CD4-positive, CD25-positive, alpha-beta regulatory T cell (primary cell): Measurements from ENCODE around the gene FMOD. TPM values are rescaled to one million over a fixed set of nuclear protein-coding genes. Genes with fewer than 3 reads are reported as not detected.
A peak's percentile ranks its signal among the peaks of the same experiment; 100 is the strongest.

Experiments
- ATAC-seq, 2 donors: fragments of 150-1000 bp; cut with Tn5 transposase; one replicate each; pipeline ENCODE4 v1.10.0; 2021; ENCODE audit warnings: low read depth in 2 of 2, moderate number of reproducible peaks in 2 of 2, moderate library complexity in 1 of 2
- DNase-seq, 3 donors: peaks; one replicate each; pipeline versions ENCODE4 v3.0.0 to v3.0.0-alpha.2; 2012 to 2022; ENCODE audit warnings: mixed read lengths in 1 of 3
- H3K27ac ChIP-seq: one replicate; pipeline ENCODE4 v1.7.0; 2013; ENCODE audit warnings: mild to moderate bottlenecking, low read length; ENCODE audit not compliant: insufficient read depth, poor library complexity, severe bottlenecking
- H3K27me3 ChIP-seq: one replicate; pipeline ENCODE4 v1.7.0; 2013; ENCODE audit warnings: low read length; ENCODE audit not compliant: control insufficient read depth, insufficient read depth
- H3K36me3 ChIP-seq: one replicate; pipeline ENCODE4 v1.7.0; 2013; ENCODE audit warnings: mild to moderate bottlenecking, low read length, moderate library complexity; ENCODE audit not compliant: control insufficient read depth, insufficient read depth
- H3K4me1 ChIP-seq: 2 replicates; pipeline ENCODE4 v1.7.0; 2013; ENCODE audit warnings: mild to moderate bottlenecking, low read length; ENCODE audit not compliant: insufficient read depth, control insufficient read depth, poor library complexity, severe bottlenecking
- H3K4me3 ChIP-seq: one replicate; pipeline ENCODE4 v1.7.0; 2013; ENCODE audit warnings: low read depth, mild to moderate bottlenecking, low read length, moderate library complexity
- H3K9me3 ChIP-seq, 2 experiments: 1 replicate in 1 of 2; 2 replicates in 1 of 2; pipeline ENCODE4 v1.7.0; 2013; ENCODE audit warnings: low read length in 2 of 2, mild to moderate bottlenecking in 1 of 2, moderate library complexity in 1 of 2; ENCODE audit not compliant: control insufficient read depth in 2 of 2
- H3K27ac Mint-ChIP-seq, 3 donors: one replicate each; pipeline ENCODE4 v1.8.0; 2020 to 2022; ENCODE audit warnings: mild to moderate bottlenecking in 3 of 3, mixed read lengths in 3 of 3, moderate library complexity in 2 of 3
- H3K27me3 Mint-ChIP-seq: one replicate; pipeline ENCODE4 v1.8.0; 2022; ENCODE audit warnings: mild to moderate bottlenecking, mixed read lengths
- H3K36me3 Mint-ChIP-seq: one replicate; pipeline ENCODE4 v1.8.0; 2020; ENCODE audit warnings: mixed read lengths
- H3K4me1 Mint-ChIP-seq, 4 donors: one replicate each; pipeline ENCODE4 v1.8.0; 2020 to 2022; ENCODE audit warnings: mixed read lengths in 4 of 4, mild to moderate bottlenecking in 1 of 4
- H3K4me3 Mint-ChIP-seq, 4 donors: one replicate each; pipeline ENCODE4 v1.8.0; 2020 to 2022; ENCODE audit warnings: mild to moderate bottlenecking in 4 of 4, mixed read lengths in 4 of 4, moderate library complexity in 3 of 4
- H3K9me3 Mint-ChIP-seq, 7 donors: one replicate each; pipeline ENCODE4 v1.8.0; 2020 to 2022; ENCODE audit warnings: mixed read lengths in 7 of 7, mild to moderate bottlenecking in 3 of 7, moderate library complexity in 2 of 7
- polyA plus RNA-seq, 4 donors: library from polyadenylated mRNA; unstranded; fragments of 300-500 nt; fragmentation: Illumina TruSeq; gene quantifications; one replicate each; pipeline ENCODE4 v1.2.3, GENCODE V29; 2021
- total RNA-seq: library from RNA; stranded (reverse); gene quantifications from one replicate; pipeline ENCODE4 v1.2.3, GENCODE V29; 2022

The FMOD gene
- total and polyA plus RNA-seq, 5 donors from 2014 or later = not detected

DNA sequence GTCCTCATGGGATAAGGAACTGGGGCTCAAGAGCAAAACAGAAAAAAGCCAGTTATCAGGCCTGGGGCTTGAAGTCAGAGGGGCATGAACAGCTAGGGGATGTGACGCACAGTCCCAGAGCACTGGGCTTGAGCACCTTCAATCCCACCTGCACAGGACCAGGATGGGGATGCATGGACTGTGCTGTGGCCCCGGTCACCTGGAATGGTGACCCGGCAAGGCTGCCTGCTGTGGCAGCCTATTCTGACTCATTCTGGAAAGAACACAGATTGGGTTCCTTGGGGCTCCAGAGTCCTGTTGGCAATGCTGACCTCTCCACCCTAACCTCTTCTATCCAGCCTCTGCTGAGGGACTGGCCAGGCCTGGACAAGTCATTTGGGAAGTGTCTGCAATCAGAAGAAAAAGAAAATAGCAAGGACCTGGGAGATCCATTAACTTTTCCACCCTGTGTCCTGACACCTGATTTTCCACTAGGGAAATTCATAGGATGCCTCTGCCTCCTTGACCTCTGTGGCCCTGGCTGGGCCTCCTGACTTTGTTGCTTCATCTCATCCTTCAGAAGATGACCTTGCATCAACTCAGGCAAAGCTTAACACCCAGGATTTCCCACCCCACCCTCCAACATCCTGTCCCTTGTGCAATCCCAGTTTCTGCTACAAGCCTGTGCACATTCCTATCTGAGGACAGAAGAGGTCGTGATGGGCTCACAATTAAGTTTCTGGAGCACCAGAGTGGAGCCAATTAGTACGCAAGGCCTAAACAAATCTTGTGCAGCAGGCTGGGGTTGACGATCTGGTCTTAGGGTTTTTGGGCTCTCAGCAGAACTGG, 17.9 kb upstream of the FMOD start:
- H3K9me3 Mint-ChIP-seq = peaks cover 0 to 2% (median 0%) of the 10 kb centered on the region in 7 donors
- no peak overlapping the region for H3K4me3 Mint-ChIP-seq
- peaks cover 3% of the 10 kb centered on the region for H3K27me3 ChIP-seq
- no peaks in the 10 kb centered on the region for H3K4me1 ChIP-seq
- H3K36me3 Mint-ChIP-seq = no peaks in the 10 kb centered on the region
- no peaks in the 10 kb centered on the region for H3K36me3 ChIP-seq
- no peak overlapping the region for H3K4me3 ChIP-seq
- no peak overlapping the region for H3K27ac Mint-ChIP-seq
- ATAC-seq (no peak), DNase-seq (no peak)
- peaks cover 33% of the 10 kb centered on the region for H3K27me3 Mint-ChIP-seq
- H3K4me1 Mint-ChIP-seq = no peaks in the 10 kb centered on the region
- no peaks in the 10 kb centered on the region for H3K9me3 ChIP-seq
- H3K27ac ChIP-seq = no peak overlapping the region

DNA sequence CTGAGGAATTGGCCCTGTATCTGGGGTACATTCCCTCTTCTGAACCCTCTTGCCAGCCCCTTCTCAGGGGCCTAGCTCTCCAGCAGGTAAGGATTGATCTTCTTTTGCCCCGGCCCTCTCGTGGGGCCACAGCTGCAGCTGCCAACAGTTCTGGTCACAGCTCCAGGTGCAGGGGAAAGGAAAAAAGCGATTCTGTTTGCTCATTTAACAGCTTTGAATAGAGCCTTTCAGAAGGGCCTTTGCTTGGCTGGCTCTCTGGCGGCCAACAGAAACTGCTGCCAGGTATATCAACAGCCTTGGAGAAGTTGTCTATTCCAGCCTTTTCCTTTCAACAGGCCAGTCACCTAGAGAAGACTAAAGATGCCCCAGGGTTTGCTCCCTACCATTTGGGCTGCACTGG, 16.1 kb upstream of the FMOD start:
- no peak overlapping the region for H3K27ac Mint-ChIP-seq
- no peak for DNase-seq
- H3K27me3 Mint-ChIP-seq = peaks cover 42% of the 10 kb centered on the region
- no peak for ATAC-seq
- peaks cover 16% of the 10 kb centered on the region for H3K27me3 ChIP-seq
- H3K4me1 Mint-ChIP-seq = no peaks in the 10 kb centered on the region
- no peaks in the 10 kb centered on the region for H3K36me3 ChIP-seq
- peaks cover 0 to 2% (median 0%) of the 10 kb centered on the region in 7 donors for H3K9me3 Mint-ChIP-seq
- H3K9me3 ChIP-seq = no peaks in the 10 kb centered on the region
- H3K4me1 ChIP-seq = no peaks in the 10 kb centered on the region
- no peak overlapping the region for H3K27ac ChIP-seq
- H3K4me3 ChIP-seq = no peak overlapping the region
- no peak overlapping the region for H3K4me3 Mint-ChIP-seq
- no peaks in the 10 kb centered on the region for H3K36me3 Mint-ChIP-seq

DNA sequence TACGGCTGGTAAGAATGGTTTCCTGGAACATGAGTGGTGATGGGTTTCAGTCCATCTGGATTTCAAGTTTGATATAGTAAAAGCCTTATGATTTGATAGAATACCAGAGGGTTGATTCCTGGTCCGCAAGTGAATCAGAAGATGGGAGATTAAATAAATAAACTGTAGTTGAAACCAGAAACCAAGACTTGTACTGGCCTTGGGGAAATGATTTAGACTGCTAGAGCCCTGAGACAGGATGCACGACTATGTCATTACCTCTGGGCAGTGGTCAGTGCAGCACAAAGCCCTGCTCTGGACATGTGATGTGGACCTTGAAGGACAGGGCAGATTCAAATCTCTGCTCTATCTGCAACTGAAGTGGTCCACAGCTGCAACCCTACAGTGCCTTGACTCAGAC, 15.6 kb upstream of the FMOD start:
- Mint-ChIP-seq H3K9me3 (peaks cover 0 to 2% (median 0%) of the 10 kb centered on the region in 7 donors), H3K4me1 (no peaks in the 10 kb centered on the region), H3K27me3 (peaks cover 46% of the 10 kb centered on the region), H3K36me3 (no peaks in the 10 kb centered on the region), H3K4me3 (no peak overlapping the region), H3K27ac (no peak overlapping the region)
- Histone ChIP-seq H3K27ac (no peak overlapping the region), H3K36me3 (no peaks in the 10 kb centered on the region), H3K9me3 (no peaks in the 10 kb centered on the region), H3K4me1 (no peaks in the 10 kb centered on the region), H3K4me3 (no peak overlapping the region), H3K27me3 (peaks cover 17% of the 10 kb centered on the region)
- ATAC-seq (no peak), DNase-seq (no peak)

DNA sequence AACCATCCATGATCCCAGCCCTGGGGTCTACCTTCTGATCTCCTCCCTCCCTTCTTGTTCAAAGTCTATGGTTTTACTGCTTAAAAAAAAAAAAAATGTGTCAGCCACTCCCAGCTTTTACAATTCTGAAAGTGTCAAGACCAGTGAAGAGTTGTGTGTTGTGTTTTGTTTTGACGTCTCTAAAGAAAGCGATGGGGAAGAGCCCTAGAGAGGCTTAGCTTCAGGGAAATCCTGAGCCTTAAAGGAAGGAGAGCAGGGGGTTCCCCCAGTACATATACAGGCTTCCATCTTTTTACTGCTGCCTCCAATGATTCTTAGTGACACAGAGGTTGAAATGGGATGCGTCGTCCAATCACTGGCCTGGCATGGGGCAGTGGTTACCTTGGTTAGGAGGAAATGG, 13.9 kb upstream of the FMOD start:
- DNase-seq (no peak), ATAC-seq (no peak)
- Mint-ChIP-seq H3K4me3 (no peak overlapping the region), H3K9me3 (peaks cover 0 to 2% (median 0%) of the 10 kb centered on the region in 7 donors), H3K27me3 (peaks cover 60% of the 10 kb centered on the region), H3K4me1 (no peaks in the 10 kb centered on the region), H3K36me3 (no peaks in the 10 kb centered on the region), H3K27ac (no peak overlapping the region)
- H3K36me3 ChIP-seq = no peaks in the 10 kb centered on the region
- peaks cover 21% of the 10 kb centered on the region for H3K27me3 ChIP-seq
- H3K4me1 ChIP-seq = no peaks in the 10 kb centered on the region
- no peak overlapping the region for H3K27ac ChIP-seq
- no peaks in the 10 kb centered on the region for H3K9me3 ChIP-seq
- H3K4me3 ChIP-seq = no peak overlapping the region

DNA sequence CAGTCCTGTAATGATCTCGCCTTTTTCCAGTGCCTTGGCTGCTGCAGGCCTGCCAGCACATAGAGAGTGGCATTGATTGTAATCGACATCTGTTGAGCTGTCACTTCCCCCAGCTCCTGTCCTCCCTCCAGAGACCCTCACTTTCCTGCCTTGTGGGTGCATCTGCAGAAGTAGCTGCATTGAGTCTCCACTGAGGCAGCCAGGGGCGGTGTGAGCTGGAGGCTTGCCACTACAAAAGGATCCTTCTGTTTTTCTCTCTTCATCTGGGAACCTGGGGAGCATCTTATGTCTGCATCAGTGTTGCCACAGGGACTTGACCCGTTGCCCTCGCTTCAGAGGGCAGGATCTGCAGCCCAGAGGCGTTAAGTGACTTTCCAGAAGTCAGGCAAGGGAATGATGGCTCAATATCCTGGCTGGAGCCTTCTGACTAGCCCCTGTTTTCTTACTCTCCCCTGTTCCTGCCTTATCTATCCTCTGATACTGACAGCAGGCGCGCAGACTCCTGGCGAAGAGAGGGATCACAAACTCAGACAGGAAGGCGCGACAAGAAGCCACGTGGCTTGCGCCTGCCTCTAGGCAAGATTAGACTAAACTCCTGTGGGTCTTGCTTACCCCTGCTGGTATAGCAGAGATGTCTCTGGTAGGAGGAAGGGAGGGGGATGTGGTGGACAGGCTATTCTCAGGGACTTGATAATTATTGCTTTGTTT, 13.3 kb upstream of the FMOD start:
- H3K27me3 ChIP-seq = peaks cover 22% of the 10 kb centered on the region
- no peaks in the 10 kb centered on the region for H3K4me1 Mint-ChIP-seq
- H3K27ac ChIP-seq = no peak overlapping the region
- H3K4me3 Mint-ChIP-seq = no peak overlapping the region
- H3K36me3 ChIP-seq = no peaks in the 10 kb centered on the region
- H3K27me3 Mint-ChIP-seq = peaks cover 60% of the 10 kb centered on the region
- no peak overlapping the region for H3K27ac Mint-ChIP-seq
- DNase-seq = no peak
- H3K36me3 Mint-ChIP-seq = no peaks in the 10 kb centered on the region
- peaks cover 0 to 2% (median 0%) of the 10 kb centered on the region in 7 donors for H3K9me3 Mint-ChIP-seq
- no peak for ATAC-seq
- H3K4me3 ChIP-seq = no peak overlapping the region
- no peaks in the 10 kb centered on the region for H3K9me3 ChIP-seq
- no peaks in the 10 kb centered on the region for H3K4me1 ChIP-seq

DNA sequence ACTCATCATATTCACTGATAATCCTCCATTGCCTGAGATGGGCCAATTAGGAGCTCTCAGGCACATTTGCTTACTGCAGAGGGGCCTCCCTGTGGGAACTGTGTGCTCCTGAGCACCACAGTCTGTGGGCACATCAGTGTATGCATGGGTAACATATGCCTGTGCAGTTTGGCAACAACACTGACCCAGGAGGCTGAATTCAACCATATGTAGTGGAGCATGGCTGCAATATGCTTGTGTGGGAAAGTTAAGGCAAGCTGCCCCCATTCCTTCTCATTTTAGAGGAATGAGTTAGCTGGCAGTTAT, 11.8 kb upstream of the FMOD start:
- Mint-ChIP-seq H3K27me3 (peaks cover 63% of the 10 kb centered on the region), H3K4me1 (no peaks in the 10 kb centered on the region), H3K27ac (no peak overlapping the region), H3K36me3 (no peaks in the 10 kb centered on the region), H3K9me3 (peaks cover 0 to 2% (median 0%) of the 10 kb centered on the region in 7 donors), H3K4me3 (no peak overlapping the region)
- Histone ChIP-seq H3K27ac (no peak overlapping the region), H3K9me3 (no peaks in the 10 kb centered on the region), H3K4me1 (no peaks in the 10 kb centered on the region), H3K27me3 (peaks cover 29% of the 10 kb centered on the region), H3K36me3 (no peaks in the 10 kb centered on the region), H3K4me3 (no peak overlapping the region)
- no peak for DNase-seq
- no peak for ATAC-seq

DNA sequence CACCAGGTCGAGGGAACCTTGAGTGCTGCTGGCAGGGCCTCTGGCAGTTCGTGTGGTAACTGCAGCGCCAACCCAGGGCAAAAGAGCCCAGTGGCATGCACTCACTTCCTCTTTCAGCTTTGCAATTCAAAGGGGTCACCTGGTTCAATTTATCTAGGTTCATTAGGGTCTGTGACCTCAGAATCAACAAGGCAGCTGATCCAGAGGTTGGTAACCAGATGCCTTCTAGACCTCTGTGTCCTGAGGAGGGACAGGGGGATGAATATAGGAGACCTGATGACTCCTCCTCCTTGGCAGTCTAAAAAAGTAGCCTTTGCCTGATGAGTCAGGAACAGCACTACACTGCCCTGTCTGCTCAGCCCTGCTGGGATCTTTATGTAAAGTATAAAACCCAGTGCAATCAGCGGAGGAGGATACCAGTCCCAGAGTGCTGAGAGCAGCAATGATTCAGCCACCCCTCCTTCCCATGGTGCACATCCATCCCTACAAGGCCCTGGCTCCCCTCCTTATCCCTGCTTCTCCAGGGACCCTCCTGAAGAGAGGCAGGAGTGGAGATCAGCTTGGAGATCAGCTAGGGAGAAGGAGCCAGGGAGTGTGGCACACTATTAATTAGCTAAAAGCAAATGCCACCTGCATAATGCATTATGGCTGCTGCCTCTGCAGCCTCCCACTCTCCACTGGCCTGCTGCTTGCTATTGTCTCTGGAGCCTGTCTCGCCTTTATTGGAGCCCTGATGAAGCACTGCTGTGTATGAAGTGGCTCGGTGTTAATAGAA, 11.2 kb upstream of the FMOD start:
- no peak overlapping the region for H3K4me3 Mint-ChIP-seq
- no peaks in the 10 kb centered on the region for H3K4me1 Mint-ChIP-seq
- peaks cover 66% of the 10 kb centered on the region for H3K27me3 Mint-ChIP-seq
- no peaks in the 10 kb centered on the region for H3K36me3 Mint-ChIP-seq
- H3K27me3 ChIP-seq = peaks cover 32% of the 10 kb centered on the region
- no peak for DNase-seq
- H3K9me3 ChIP-seq = no peaks in the 10 kb centered on the region
- H3K9me3 Mint-ChIP-seq = peaks cover 0 to 3% (median 0%) of the 10 kb centered on the region in 7 donors
- ATAC-seq = peak in 1 of 2 donors; percentile 34
- H3K27ac Mint-ChIP-seq = no peak overlapping the region
- no peak overlapping the region for H3K4me3 ChIP-seq
- no peak overlapping the region for H3K27ac ChIP-seq
- no peaks in the 10 kb centered on the region for H3K36me3 ChIP-seq
- H3K4me1 ChIP-seq = no peaks in the 10 kb centered on the region
